GM20000 (cell line): ENCODE data around the gene GPM6B.
"Not testable (repeated sequence)": the region's sequence is repeated elsewhere in the genome, so short reads cannot be mapped to it uniquely, and the experiment has no call there.

Experiments
- DNase-seq: peaks from one replicate; pipeline ENCODE4 v3.0.0; 2012; ENCODE audit warnings: low spot score
- TF ChIP-seq, protein P1 (sequence below): IDR thresholded peaks from 2 replicates; pipeline ENCODE4 v1.5.1; 2012; ENCODE audit warnings: mild to moderate bottlenecking, control low read depth; ENCODE audit errors: extremely low read depth, missing control alignments

The GPM6B gene

DNA sequence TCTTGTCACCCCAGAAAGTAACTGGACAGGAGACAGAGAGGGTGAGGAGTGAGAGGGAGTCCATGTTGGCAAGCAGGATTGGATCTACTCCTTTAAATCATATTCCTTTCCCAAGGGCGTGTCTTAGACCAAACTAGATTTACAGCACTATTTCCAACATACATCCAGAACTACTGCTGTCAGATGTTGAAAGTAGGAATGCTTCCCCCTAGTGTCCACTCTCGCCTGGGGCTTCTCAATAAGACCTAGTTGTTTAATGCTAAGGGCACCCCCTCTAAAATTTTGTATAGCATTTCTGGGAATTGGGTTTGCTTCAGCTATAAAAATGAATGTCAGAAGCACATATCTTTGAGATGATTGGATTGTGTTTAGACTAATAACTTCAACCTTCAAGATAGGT is 69.1 kb downstream of the GPM6B start:
- TF ChIP-seq, protein P1, sequence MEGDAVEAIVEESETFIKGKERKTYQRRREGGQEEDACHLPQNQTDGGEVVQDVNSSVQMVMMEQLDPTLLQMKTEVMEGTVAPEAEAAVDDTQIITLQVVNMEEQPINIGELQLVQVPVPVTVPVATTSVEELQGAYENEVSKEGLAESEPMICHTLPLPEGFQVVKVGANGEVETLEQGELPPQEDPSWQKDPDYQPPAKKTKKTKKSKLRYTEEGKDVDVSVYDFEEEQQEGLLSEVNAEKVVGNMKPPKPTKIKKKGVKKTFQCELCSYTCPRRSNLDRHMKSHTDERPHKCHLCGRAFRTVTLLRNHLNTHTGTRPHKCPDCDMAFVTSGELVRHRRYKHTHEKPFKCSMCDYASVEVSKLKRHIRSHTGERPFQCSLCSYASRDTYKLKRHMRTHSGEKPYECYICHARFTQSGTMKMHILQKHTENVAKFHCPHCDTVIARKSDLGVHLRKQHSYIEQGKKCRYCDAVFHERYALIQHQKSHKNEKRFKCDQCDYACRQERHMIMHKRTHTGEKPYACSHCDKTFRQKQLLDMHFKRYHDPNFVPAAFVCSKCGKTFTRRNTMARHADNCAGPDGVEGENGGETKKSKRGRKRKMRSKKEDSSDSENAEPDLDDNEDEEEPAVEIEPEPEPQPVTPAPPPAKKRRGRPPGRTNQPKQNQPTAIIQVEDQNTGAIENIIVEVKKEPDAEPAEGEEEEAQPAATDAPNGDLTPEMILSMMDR: peak; percentile 23
- DNase-seq: no peak

DNA sequence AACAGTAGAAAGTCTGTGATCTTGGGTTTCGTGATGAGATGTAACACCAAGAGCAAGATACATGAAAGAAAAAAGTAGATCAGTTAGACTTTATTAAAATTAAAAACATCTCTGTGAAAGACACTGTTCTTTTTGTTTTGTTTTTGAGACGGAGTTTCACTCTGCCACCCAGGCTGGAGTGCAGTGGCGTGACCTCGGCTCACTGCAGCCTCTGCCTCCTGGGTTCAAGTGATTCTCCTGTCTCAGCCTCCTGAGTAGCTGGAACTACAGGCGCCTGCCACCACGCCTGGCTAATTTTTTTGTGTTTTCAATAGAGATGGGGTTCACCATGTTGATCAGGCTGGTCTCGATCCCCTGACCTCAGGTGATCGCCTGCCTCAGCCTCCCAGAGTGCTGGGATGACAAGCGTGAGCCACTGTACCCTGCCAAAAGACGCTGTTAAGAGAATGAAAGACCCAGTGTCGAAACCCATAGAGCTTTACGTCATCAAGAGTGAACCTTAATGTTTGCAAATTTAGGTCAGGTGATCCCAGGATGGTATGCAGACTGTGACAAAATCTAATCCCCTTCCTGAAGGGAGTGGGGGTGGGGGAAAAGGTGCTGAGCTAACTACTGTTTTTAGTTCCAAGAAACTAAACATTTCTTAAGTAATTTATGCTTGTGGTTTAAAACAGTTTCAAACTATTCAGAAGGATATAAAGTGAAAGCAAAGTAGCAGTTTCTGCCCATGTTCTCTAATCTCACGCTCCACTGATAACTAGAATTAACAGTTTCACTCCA is 74.3 kb downstream of the GPM6B start:
- TF ChIP-seq, protein P1: no peak
- DNase-seq: peak; percentile 42

DNA sequence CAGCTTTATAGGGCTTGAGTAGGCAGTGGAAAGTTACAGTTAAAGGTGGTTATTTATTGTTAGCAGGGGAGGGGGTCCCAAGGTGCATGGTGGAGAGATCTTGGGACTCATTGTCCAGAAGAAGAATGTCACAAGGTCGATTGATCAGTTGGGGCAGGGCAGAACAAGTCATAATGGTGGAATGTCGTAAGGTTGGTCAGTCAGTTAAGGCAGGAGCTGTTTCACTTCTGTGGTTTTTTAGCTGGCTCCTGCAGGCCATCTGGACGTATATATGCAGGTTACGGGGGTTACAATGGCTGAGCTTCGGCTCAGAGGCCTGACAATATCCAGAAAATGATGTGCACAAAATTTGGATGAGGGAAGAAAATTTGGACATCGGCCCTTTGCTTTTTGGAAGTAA is 75.2 kb downstream of the GPM6B start:
- no peak for DNase-seq
- TF ChIP-seq, protein P1: no peak

DNA sequence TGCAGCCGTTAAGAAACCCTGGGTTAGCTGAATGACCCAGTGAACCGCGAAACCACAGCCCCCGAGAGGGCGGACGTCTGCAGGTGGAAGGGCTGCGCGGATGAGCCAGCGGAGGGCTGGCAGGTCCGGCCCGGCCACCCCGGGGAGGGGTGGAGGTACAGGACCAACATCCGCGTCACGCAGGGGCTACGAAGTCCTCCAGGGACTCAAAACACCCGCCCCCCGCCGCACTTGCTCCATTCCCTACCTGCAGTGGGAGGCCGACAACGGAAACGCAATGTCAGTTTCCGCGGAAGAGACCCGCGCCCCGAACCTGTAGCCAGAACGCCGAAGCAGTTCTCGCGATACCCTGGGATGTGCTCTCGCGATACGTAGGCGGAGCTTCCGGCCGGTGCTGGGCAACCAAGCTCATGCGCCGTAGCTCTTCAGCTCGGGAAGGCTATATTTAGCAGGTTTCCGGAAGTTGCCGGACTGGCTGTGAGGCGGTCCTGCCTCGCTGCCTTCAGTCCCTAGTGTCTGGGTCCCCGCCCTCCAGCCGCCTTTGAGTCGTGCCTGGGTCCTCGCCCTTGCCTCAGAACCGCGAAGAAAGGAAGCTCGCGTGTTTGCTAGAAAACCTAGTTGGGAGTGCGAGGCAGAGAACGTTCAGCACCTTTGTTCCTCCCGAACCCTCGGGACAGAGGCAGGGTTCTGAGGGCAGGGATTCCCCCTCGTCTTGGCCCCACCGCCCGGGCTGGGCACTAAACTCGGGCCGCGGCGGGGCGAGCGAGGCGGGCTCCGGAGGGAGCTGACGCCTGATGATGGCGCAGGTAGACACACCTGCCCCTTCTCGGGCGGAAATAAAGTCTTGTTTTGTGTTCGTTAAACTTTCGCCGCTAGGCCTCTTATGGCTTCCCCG is 82.4 kb downstream of the GPM6B start, which contains the start of the genes OFD1 and TRAPPC2:
OFD1 (plus strand) TSS at position 471 of the 895 bp plus-strand sequence; CDS start at position 795, 324 bp downstream.
TRAPPC2 (minus strand) TSS at position 343 of the 895 bp plus-strand sequence. CDS start 14,657 bp downstream, outside the sequence.
- TF ChIP-seq, protein P1: no peak

DNA sequence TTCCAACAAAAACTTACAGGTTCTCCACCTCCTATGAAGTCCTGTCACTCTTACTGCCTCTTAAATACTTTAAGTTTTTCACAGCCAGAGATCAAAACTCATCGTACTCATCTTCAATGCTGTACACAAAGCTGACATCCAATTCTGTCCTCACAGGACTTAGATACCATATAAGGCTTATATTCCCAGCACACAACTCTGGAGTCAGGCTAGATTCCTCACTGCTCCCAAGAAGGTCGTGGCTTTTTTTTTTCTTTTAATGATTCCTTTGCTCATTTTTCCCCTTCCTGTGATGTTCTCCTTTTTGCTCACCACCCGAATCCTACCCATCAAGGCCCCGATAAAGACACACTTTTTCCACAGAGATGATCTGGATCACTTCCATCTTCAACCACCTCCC is 83.4 kb downstream of the GPM6B start:
- no peak for DNase-seq
- TF ChIP-seq, protein P1: no peak

More for the DNA sequence above, 82.4 kb downstream of the GPM6B start, which contains the start of the genes OFD1 and TRAPPC2:
- DNase-seq: peak; percentile 83

DNA sequence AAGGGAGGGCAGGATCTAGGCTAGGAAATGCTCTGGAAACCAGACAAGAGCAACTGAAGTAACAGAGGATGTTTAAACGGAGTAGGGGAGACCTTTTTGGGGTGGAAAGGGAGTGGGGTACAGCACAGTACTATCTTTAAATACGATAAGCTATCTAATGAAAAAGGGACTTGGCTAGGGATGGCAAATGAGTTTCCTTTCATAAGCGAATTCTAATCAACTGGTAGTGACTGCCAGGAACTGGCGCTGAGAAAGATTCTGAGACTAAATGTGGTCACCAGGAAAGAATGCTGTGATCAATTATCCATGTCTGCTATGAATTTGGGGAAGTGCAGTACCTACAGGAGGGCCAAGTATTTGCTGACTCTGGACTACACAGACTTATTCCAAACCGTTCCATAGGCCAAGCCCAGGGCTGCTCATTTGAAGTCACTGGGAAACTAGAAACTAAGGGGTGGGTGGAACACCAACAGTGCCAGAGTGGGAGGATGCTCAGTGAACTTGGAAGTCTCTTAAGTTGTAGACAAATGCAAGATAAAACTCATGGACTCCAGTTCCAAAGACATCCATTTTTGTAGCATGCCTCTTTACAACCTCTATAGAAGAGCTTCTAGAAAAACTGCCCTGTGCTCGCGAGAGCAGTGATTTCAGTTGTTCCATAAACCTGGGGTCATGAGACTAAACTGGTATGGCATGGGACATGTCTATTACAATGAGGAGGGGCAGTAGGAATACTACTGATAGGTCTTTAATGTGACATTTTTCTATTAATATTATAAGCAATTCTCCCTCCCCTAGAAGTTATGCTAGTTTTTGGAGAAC is 84.4 kb downstream of the GPM6B start:
- TF ChIP-seq, protein P1: no peak
- no peak for DNase-seq

DNA sequence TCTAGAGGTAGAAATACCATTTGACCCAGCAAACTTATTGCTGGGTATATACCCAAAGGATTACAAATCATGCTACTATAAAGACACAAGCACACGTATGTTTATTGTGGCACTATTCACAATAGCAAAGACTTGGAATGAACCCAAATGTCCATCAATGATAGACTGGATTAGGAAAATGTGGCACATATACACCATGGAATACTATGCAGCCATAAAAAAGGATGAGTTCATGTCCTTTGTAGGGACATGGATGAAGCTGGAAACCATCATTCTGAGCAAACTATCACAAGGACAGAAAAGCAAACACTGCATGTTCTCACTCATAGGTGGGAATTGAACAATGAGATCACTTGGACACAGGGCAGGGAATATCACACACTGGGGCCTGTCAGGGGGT is 86.4 kb downstream of the GPM6B start:
- DNase-seq: not testable (repeated sequence)

DNA sequence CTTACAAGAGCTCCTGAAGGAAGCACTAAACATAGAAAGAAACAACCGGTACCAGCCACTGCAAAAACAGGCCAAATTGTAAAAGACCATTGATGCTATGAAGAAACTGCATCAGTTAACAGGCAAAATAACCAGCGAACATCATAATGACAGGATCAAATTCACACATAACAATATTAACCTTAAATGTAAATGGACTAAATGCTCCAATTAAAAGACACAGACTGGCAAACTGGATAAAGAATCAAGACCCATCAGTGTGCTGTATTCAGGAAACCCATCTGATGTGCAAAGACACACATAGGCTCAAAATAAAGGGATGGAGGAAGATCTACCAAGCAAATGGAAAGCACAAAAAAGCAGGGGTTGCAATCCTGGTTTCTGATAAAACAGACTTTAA is 90.3 kb downstream of the GPM6B start:
- DNase-seq: not testable (repeated sequence)

DNA sequence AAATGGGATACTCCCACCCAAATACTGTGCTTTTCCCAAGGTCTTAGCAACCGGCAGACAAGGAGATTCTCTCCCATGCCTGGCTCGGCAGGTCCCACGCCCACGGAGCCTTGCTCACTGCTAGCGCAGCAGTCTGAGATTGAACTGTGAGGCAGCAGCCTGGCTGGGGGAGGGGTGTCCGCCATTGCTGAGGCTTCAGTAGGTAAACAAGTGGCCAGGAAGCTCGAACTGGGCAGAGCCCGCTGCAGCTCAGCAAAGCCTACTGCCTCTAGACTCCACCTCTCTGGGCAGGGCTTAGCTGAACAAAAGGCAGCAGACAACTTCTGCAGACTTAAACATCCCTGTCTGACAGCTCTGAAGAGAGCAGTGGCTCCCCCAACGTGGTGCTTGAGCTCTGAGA is 92.0 kb downstream of the GPM6B start:
- DNase-seq: not testable (repeated sequence)
